ENCODE results near the gene TGFBR2. TPM values are rescaled to one million over a fixed set of nuclear protein-coding genes. Genes with fewer than 3 reads are reported as not detected.

Gene TGFBR2
- total and polyA plus RNA-seq, 2 of the 13 experiments (the other 11 are each of a cell fraction or from before 2014, with no cell fraction given), result 82.2 to 187 TPM

DNA sequence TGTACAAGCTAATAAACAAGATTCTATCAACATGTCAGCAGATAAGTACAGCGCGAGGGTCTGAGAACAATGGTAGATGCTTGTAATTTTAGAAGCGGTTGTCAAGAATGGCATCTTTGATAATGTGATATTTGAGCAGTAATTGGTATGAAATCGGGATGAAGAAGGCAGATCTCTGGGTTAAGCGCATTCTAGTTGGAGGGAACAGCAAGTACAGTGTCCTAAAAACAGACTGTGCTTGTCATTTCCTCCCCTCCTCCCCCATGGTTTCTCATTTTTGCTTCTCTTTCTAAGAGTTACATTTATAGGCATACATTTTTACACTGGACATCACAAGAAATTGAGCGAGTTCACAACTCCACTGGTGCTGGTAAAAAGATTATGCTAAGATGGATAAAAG lies 23.3 kb downstream of the TGFBR2 start (continued):
- TF ChIP-seq, protein P1, sequence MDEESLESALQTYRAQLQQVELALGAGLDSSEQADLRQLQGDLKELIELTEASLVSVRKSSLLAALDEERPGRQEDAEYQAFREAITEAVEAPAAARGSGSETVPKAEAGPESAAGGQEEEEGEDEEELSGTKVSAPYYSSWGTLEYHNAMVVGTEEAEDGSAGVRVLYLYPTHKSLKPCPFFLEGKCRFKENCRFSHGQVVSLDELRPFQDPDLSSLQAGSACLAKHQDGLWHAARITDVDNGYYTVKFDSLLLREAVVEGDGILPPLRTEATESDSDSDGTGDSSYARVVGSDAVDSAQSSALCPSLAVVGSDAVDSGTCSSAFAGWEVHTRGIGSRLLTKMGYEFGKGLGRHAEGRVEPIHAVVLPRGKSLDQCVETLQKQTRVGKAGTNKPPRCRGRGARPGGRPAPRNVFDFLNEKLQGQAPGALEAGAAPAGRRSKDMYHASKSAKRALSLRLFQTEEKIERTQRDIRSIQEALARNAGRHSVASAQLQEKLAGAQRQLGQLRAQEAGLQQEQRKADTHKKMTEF (CRISPR knock-in tag; IDR thresholded peaks at IDR 0.05), result no peak
- no peak for TF ChIP-seq TBX3 (IDR thresholded peaks at IDR 0.05; ENCODE audit: borderline replicate concordance)
- TF ChIP-seq TFDP1 (CRISPR knock-in tag; IDR thresholded peaks at IDR 0.05; ENCODE audit: borderline replicate concordance), result no peak
- no peak for TF ChIP-seq ZNF160 (CRISPR knock-in tag; IDR thresholded peaks at IDR 0.05)
- no peak for TF ChIP-seq GATAD1 (CRISPR knock-in tag; IDR thresholded peaks at IDR 0.05)
- no peak for TF ChIP-seq GABPB1 (CRISPR knock-in tag; IDR thresholded peaks at IDR 0.05)
- TF ChIP-seq PHF20 (CRISPR knock-in tag; IDR thresholded peaks at IDR 0.05), result no peak
- no peak for TF ChIP-seq NFATC3 (CRISPR knock-in tag; IDR thresholded peaks at IDR 0.05)
- no peak for TF ChIP-seq LBX2 (CRISPR knock-in tag; IDR thresholded peaks at IDR 0.05; ENCODE audit: borderline replicate concordance)
- no peak for TF ChIP-seq ZBTB38 (CRISPR knock-in tag; IDR thresholded peaks at IDR 0.05)
- TF ChIP-seq RBM22 (optimal IDR thresholded peaks at IDR 0.05; ENCODE audit: low read length), result peak; percentile 78
- TF ChIP-seq POLR2G (IDR thresholded peaks at IDR 0.05; ENCODE audit: low read depth, low read length), result 0 out of 2 replicates have a peak, but pooled peaks have one; percentile 4
- no peak for TF ChIP-seq GPN1 (CRISPR knock-in tag; IDR thresholded peaks at IDR 0.05; ENCODE audit: borderline replicate concordance)
- no peak for TF ChIP-seq MED8 (CRISPR knock-in tag; IDR thresholded peaks at IDR 0.05; ENCODE audit: insufficient replicate concordance)
- no peak for TF ChIP-seq HNF4A (CRISPR knock-in tag; IDR thresholded peaks at IDR 0.05)
- TF ChIP-seq, protein P2, sequence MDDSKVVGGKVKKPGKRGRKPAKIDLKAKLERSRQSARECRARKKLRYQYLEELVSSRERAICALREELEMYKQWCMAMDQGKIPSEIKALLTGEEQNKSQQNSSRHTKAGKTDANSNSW (CRISPR knock-in tag; IDR thresholded peaks at IDR 0.05; ENCODE audit: borderline replicate concordance), result no peak
- TF ChIP-seq ATAD3A (CRISPR knock-in tag; IDR thresholded peaks at IDR 0.05), result no peak

Measured in HepG2 (cell line).